Measurements from ENCODE around the gene KCTD5.

KCTD5 gene

GRCh38 chr16:2698103-2698870, 16.0 kb downstream of the KCTD5 start:
- peak in 1 of 2 donors; percentile 5 for ATAC-seq

- ATAC-seq, result no peak
These were observed 16.8 kb downstream of the KCTD5 start for GRCh38 chr16:2698965-2699750.

GRCh38 chr16:2699791-2700600, 17.7 kb downstream of the KCTD5 start:
- no peak for ATAC-seq

DNA sequence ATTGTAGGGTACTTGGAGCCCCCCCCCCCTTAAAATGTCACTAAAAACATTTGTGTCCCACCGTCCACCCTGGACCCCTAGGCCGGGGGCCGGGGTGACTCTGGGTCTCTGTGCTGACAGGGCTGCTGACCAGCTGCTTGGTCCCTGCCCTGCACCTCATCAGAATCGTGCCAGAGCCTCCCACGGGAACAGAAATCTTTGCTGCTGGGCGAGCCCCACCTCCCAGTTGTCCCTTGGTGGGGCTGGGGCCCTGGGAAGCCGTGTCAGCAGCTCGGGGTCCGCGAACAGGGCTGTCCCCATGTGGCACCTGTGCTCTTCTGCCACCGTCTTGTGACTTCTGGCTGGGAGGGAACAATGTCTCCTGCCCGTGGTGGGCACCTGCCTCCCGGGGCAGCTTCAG, 18.5 kb downstream of the KCTD5 start:
- no peak for ATAC-seq

GRCh38 chr16:2701272-2701671, 18.9 kb downstream of the KCTD5 start:
- ATAC-seq, result no peak

- no peak for ATAC-seq
These were observed 19.6 kb downstream of the KCTD5 start for GRCh38 chr16:2701713-2702437.

DNA sequence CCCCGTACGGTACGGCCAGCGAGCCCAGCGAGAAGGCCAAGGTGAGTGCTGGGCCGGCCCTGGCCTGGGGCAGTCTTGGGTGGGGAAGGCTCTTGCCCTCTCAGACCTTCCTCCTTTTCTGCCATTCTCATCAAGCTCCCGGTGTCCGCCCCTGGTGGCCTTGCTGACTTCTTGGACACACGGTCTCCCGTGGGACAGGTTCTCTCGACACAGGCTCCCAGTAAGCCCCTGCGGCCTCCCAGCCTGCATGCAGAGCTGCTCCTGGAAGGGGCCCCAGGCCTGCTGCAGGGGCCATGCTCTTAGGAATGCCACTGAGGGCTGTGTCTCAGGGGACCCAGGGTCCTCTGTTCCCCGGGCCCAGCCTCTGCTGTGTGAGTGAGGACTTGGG, 20.1 kb downstream of the KCTD5 start:
- ATAC-seq, result no peak

- no peak for ATAC-seq
These were observed 20.8 kb downstream of the KCTD5 start for GRCh38 chr16:2702871-2703745.

DNA sequence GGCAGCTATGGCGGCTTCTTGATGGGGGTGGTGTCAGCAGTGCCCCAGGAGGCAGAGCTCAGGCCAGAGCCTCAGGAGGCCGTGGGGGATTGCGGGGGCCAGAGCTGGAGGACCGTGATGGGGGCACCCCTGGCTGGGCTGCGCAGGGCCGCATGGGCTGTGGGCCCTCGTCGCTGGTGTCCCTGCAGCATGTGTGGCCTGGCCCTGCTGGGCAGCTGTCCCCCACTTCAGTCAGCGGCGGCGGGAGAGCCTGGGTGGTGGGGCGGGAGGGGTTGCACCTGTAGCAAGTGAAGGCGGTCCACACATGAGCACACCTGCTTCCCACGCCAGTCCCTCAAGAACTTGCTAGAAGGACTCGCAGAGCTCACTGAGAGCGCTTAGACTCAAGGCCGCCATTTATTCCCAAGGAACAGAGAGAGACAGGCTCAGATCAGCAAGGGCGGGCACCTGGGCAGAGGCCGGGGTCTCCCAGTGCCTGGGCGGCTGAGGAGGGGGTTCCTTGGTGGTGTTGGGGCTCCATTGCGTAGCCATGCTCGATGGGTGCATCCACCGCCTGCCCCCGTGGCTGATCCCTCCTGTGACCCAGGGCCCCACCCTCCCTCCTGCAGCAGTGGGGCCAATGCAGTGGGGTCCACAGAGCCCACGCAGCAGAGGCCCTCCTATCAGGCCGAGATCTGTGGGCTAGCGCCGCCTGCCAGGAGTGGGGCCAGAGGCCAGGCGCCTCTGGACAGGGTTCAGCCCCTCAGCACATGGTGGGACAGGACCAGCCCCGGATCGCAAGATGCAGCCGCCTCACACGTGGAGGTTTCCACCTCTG, 22.1 kb downstream of the KCTD5 start:
- ATAC-seq, result no peak

- no peak for ATAC-seq
These were observed 22.6 kb downstream of the KCTD5 start for GRCh38 chr16:2704983-2705275.

DNA sequence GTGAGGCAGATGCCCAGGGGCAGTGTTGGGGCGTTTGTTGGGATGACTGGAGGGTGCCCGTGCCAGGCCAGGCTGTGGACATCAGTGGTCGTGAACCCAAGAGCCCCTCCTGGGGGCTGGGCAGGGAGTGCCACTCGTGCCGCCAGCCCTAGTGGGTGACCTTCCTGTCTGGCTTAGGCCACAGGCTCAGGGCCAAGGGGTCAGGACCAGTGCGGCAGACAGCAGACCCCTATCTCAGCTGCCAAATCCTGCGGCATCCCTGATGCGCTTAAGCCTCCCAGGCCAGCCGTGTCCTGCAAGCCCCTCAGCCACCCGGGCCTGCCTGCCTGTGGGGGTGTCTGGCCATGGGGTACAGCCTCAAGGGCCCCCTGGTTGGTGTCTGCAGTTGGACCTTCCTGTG, 23.0 kb downstream of the KCTD5 start:
- no peak for ATAC-seq

GRCh38 chr16:2706085-2706484, 23.8 kb downstream of the KCTD5 start:
- no peak for ATAC-seq

DNA sequence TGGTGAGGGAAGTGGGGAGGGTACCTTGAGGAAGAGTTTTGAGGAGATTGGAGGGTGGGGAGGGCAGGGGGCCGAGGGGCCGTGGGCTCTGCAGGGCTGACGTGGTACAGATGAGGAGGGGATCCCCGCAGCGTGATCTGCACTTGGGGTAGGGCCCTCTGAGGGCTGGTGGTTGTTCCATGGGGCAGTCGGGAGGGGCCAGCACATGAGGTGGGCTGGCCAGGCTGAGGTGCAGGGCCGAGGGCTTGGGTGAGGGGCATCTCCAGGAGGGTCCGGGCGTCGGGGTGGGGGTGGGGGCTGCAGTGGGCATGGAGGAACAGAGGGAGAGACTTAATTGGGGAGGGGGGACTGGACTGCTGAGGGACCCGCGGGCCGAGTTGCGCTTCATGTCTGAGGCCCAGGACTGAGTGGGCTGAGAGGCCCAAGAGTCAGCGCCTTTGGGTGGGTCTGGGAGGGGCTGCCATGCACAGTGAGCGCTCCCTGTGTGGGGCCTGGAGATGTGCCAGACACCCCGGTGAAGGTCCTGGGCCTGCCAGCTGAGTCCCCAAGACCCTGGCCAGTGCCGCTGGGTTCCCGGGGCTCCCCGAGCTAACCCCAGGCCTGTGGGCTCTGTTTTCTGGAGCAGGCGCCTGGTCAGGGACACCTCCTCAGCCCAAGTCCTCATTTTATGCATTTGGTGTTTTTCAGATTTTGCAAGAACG, 24.4 kb downstream of the KCTD5 start:
- ATAC-seq, result no peak

- no peak for ATAC-seq
These were observed 25.3 kb downstream of the KCTD5 start for GRCh38 chr16:2707368-2708289.

DNA sequence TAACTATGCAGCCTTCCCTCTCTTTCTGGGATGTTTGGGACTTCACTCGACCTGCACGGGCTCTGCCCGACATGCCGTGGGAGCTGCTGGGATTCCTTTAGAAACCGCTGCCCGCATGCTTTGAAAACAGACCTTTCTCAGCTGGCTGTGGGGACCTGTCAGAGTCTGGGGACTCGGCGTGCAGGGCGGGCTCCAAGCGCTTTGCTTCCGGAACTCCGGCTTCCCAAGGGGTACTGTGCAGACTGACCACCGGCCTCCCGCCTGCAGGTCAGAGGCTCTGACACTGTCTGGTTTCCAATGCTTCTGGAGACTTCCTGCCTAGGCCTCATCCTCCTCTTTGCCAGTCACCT, 25.9 kb downstream of the KCTD5 start:
- ATAC-seq, result no peak

- ATAC-seq, result no peak
These were observed 26.7 kb downstream of the KCTD5 start for GRCh38 chr16:2708955-2709587.

- no peak for ATAC-seq
These were observed 27.3 kb downstream of the KCTD5 start for GRCh38 chr16:2709588-2709984.

GRCh38 chr16:2710021-2710710, 27.8 kb downstream of the KCTD5 start:
- ATAC-seq, result no peak
